HepG2 (cell line): Measurements from ENCODE around the gene C1orf141. TPM values are rescaled to one million over a fixed set of nuclear protein-coding genes. Genes with fewer than 3 reads are reported as not detected.

Experiments used
- ARNTL ChIP-seq: sonication (generic); formaldehyde crosslinking; IDR thresholded peaks from 2 replicates; pipeline ENCODE4 v1.4.0; 2020; ENCODE audit warnings: mild to moderate bottlenecking, missing genetic modification reagents
- KDM2A ChIP-seq: sonication (generic); formaldehyde crosslinking; IDR thresholded peaks from 2 replicates; pipeline ENCODE4 v1.4.0; 2020; ENCODE audit warnings: low read depth, missing genetic modification reagents, borderline replicate concordance
- KLF12 ChIP-seq: sonication (generic); formaldehyde crosslinking; IDR thresholded peaks from 2 replicates; pipeline ENCODE4 v1.4.0; 2020; ENCODE audit warnings: missing genetic modification reagents, borderline replicate concordance
- KLF15 ChIP-seq: sonication (generic); formaldehyde crosslinking; IDR thresholded peaks from 2 replicates; pipeline ENCODE4 v1.8.1; 2023; ENCODE audit warnings: borderline replicate concordance, mild to moderate bottlenecking, inconsistent platforms, missing genetic modification reagents, mixed read lengths
- MED13 ChIP-seq: sonication (generic); formaldehyde crosslinking; IDR thresholded peaks from 2 replicates; pipeline ENCODE4 v1.5.0; 2020; ENCODE audit warnings: missing genetic modification reagents
- NFE2L1 ChIP-seq: sonication (generic); formaldehyde crosslinking; IDR thresholded peaks from 2 replicates; pipeline ENCODE4 v1.4.0; 2020; ENCODE audit warnings: missing genetic modification reagents, mild to moderate bottlenecking, borderline replicate concordance
- NR2F6 ChIP-seq, 2 experiments: IDR thresholded peaks; 2 replicates each; pipeline ENCODE4 v1.6.1; 2016; ENCODE audit warnings: antibody characterized with exemption in 1 of 2, mild to moderate bottlenecking in 1 of 2
- RBM22 ChIP-seq: fragments of 200-400 bp; formaldehyde crosslinking; optimal IDR thresholded peaks from 2 replicates; pipeline ENCODE3; 2017; ENCODE audit warnings: mild to moderate bottlenecking, low read length, moderate library complexity
- RXRB ChIP-seq: IDR thresholded peaks from 2 replicates; pipeline ENCODE4 v1.6.1; 2016; ENCODE audit warnings: borderline replicate concordance, missing genetic modification reagents, missing compliant biosample characterization
- ZBTB42 ChIP-seq: sonication (generic); formaldehyde crosslinking; IDR thresholded peaks from 2 replicates; pipeline ENCODE4 v1.5.0; 2020; ENCODE audit warnings: mild to moderate bottlenecking, missing genetic modification reagents
- ZFP82 ChIP-seq: sonication (generic); formaldehyde crosslinking; IDR thresholded peaks from 2 replicates; pipeline ENCODE4 v1.5.1; 2020; ENCODE audit warnings: mild to moderate bottlenecking, missing genetic modification reagents, borderline replicate concordance
- ZNF18 ChIP-seq: sonication (generic); formaldehyde crosslinking; IDR thresholded peaks from 2 replicates; pipeline ENCODE4 v1.8.0; 2022; ENCODE audit warnings: mild to moderate bottlenecking, missing genetic modification reagents; ENCODE audit not compliant: insufficient replicate concordance
- ZNF207 ChIP-seq: fragments of 450-650 bp; IDR thresholded peaks from 2 replicates; pipeline ENCODE4 v1.6.1; 2016; ENCODE audit warnings: antibody characterized with exemption, borderline replicate concordance
- ZNF24 ChIP-seq: fragments of 450-650 bp; IDR thresholded peaks from 2 replicates; pipeline ENCODE4 v1.6.1; 2017; ENCODE audit warnings: antibody characterized with exemption, mild to moderate bottlenecking
- ZNF274 ChIP-seq: sonication (generic); formaldehyde crosslinking; IDR thresholded peaks from 2 replicates; pipeline ENCODE4 v1.5.1; 2020; ENCODE audit warnings: mild to moderate bottlenecking, missing genetic modification reagents
- ZNF382 ChIP-seq: sonication (generic); formaldehyde crosslinking; IDR thresholded peaks from 2 replicates; pipeline ENCODE4 v1.5.0; 2020; ENCODE audit warnings: missing genetic modification reagents, mild to moderate bottlenecking, borderline replicate concordance
- ZNF577 ChIP-seq: sonication (generic); formaldehyde crosslinking; IDR thresholded peaks from 2 replicates; pipeline ENCODE4 v1.4.0; 2020; ENCODE audit warnings: mild to moderate bottlenecking, low read depth, missing genetic modification reagents, borderline replicate concordance
- ZSCAN31 ChIP-seq: sonication (generic); formaldehyde crosslinking; IDR thresholded peaks from 2 replicates; pipeline ENCODE4 v1.5.0; 2020; ENCODE audit warnings: low read depth, mild to moderate bottlenecking, missing genetic modification reagents
- polyA plus RNA-seq, 8 experiments: library from polyadenylated mRNA; depleted of rRNA in 3 of 8; stranded (reverse) in 7 of 8; unstranded in 1 of 8; fragments of >200 nt; fragmentation: Illumina TruSeq in 4 of 8; extraction: Trizol in 4 of 8; gene quantifications; 2 replicates each; pipeline versions ENCODE4 v1.2.1 to v1.2.3, GENCODE V29; 2011 to 2016; ENCODE audit warnings: low read depth in 4 of 8, missing spikeins in 1 of 8, mixed read lengths in 1 of 8; ENCODE audit not compliant: insufficient read depth in 1 of 8
- total RNA-seq, 5 experiments: library from RNA; depleted of rRNA; stranded (reverse); fragments of >200 nt; fragmentation: Illumina TruSeq; extraction: Trizol; gene quantifications; 2 replicates each; pipeline ENCODE4 v1.2.3, GENCODE V29; 2016; ENCODE audit warnings: low read depth in 1 of 5
- TF ChIP-seq, protein P1 (sequence below): IDR thresholded peaks from 2 replicates; pipeline ENCODE4 v1.6.1; 2016; ENCODE audit warnings: low read depth, missing genetic modification reagents, missing compliant biosample characterization

Gene C1orf141
- total and polyA plus RNA-seq, 2 of the 13 experiments (the other 11 are each of a cell fraction or from before 2014, with no cell fraction given), result not detected

- TF ChIP-seq, protein P1, sequence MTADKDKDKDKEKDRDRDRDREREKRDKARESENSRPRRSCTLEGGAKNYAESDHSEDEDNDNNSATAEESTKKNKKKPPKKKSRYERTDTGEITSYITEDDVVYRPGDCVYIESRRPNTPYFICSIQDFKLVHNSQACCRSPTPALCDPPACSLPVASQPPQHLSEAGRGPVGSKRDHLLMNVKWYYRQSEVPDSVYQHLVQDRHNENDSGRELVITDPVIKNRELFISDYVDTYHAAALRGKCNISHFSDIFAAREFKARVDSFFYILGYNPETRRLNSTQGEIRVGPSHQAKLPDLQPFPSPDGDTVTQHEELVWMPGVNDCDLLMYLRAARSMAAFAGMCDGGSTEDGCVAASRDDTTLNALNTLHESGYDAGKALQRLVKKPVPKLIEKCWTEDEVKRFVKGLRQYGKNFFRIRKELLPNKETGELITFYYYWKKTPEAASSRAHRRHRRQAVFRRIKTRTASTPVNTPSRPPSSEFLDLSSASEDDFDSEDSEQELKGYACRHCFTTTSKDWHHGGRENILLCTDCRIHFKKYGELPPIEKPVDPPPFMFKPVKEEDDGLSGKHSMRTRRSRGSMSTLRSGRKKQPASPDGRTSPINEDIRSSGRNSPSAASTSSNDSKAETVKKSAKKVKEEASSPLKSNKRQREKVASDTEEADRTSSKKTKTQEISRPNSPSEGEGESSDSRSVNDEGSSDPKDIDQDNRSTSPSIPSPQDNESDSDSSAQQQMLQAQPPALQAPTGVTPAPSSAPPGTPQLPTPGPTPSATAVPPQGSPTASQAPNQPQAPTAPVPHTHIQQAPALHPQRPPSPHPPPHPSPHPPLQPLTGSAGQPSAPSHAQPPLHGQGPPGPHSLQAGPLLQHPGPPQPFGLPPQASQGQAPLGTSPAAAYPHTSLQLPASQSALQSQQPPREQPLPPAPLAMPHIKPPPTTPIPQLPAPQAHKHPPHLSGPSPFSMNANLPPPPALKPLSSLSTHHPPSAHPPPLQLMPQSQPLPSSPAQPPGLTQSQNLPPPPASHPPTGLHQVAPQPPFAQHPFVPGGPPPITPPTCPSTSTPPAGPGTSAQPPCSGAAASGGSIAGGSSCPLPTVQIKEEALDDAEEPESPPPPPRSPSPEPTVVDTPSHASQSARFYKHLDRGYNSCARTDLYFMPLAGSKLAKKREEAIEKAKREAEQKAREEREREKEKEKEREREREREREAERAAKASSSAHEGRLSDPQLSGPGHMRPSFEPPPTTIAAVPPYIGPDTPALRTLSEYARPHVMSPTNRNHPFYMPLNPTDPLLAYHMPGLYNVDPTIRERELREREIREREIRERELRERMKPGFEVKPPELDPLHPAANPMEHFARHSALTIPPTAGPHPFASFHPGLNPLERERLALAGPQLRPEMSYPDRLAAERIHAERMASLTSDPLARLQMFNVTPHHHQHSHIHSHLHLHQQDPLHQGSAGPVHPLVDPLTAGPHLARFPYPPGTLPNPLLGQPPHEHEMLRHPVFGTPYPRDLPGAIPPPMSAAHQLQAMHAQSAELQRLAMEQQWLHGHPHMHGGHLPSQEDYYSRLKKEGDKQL (CRISPR knock-in tag), result no peak
- peak; percentile 92 for TF ChIP-seq KDM2A (CRISPR knock-in tag)
- 0 out of 2 replicates have a peak, but pooled peaks have one; percentile 49 for TF ChIP-seq MED13
- TF ChIP-seq KLF15 (CRISPR knock-in tag), result no peak
- TF ChIP-seq ZNF382 (CRISPR knock-in tag), result no peak
- TF ChIP-seq RXRB (CRISPR knock-in tag), result peak; percentile 52; the same call in 1 of the 2 replicates
- TF ChIP-seq ZNF274 (CRISPR knock-in tag), result peak; percentile 88; the same call in 1 of the 2 replicates
- TF ChIP-seq ZFP82 (CRISPR knock-in tag), result peak; percentile 61; the same call in 1 of the 2 replicates
- peak; percentile 59; the same call in 1 of the 2 replicates for TF ChIP-seq ZSCAN31 (CRISPR knock-in tag)
- no peak for TF ChIP-seq RBM22
- TF ChIP-seq ZBTB42 (CRISPR knock-in tag), result no peak
- TF ChIP-seq ZNF207, result no peak
- 0 out of 2 replicates have a peak, but pooled peaks have one; percentile 55 for TF ChIP-seq ARNTL (CRISPR knock-in tag)
- peak; percentile 51 for TF ChIP-seq NR2F6 (IDR thresholded peaks at IDR 0.05)
- peak; percentile 85 for TF ChIP-seq NR2F6 (CRISPR knock-in tag; IDR thresholded peaks at IDR 0.05)
- TF ChIP-seq ZNF577 (CRISPR knock-in tag), result 0 out of 2 replicates have a peak, but pooled peaks have one; percentile 45
- no peak for TF ChIP-seq ZNF24
- TF ChIP-seq ZNF18 (CRISPR knock-in tag), result peak; percentile 96
- 0 out of 2 replicates have a peak, but pooled peaks have one; percentile 49 for TF ChIP-seq KLF12 (CRISPR knock-in tag)
- TF ChIP-seq NFE2L1 (CRISPR knock-in tag), result 0 out of 2 replicates have a peak, but pooled peaks have one; percentile 25
Observed at GRCh38 chr1:67053785-67054772, 80.7 kb downstream of the C1orf141 start, which contains the start of gene SLC35D1 (continued).
